Epithelial cell of esophagus (primary cell): ENCODE measurements around the gene A3GALT2.

Experiments used
- DNase-seq: peaks from one replicate; pipeline ENCODE4 v3.0.0; 2010; ENCODE audit warnings: low read depth
- H3K4me3 ChIP-seq: 2 replicates; pipeline ENCODE4 v1.5.1; 2011; ENCODE audit warnings: mild to moderate bottlenecking, low read length, control low read depth
- TF ChIP-seq, protein P1 (sequence below): IDR thresholded peaks from 2 replicates; pipeline ENCODE4 v1.5.1; 2011; ENCODE audit warnings: low read depth, mild to moderate bottlenecking, low read length, control low read depth, inconsistent platforms; ENCODE audit not compliant: insufficient read depth; ENCODE audit errors: missing control alignments

A3GALT2 gene

DNA sequence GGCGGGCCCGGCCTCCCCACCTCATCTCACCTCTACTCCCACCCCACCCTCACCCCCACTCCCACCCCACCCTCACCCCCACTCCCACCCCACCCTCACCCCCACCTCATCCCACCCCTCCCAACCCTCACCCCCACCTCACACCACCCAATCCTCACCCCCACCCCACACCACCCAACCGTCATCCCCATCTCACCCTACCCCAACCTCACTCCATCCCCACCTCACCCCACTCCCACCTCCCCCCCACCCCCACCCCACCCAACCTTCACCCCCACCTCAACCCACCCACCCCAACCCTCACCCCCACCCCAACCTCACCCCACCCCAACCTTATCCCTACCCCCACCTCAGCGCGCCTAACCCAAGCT, 13.4 kb downstream of the A3GALT2 start:
- H3K4me3 ChIP-seq = no peak overlapping the region
- TF ChIP-seq, protein P1, sequence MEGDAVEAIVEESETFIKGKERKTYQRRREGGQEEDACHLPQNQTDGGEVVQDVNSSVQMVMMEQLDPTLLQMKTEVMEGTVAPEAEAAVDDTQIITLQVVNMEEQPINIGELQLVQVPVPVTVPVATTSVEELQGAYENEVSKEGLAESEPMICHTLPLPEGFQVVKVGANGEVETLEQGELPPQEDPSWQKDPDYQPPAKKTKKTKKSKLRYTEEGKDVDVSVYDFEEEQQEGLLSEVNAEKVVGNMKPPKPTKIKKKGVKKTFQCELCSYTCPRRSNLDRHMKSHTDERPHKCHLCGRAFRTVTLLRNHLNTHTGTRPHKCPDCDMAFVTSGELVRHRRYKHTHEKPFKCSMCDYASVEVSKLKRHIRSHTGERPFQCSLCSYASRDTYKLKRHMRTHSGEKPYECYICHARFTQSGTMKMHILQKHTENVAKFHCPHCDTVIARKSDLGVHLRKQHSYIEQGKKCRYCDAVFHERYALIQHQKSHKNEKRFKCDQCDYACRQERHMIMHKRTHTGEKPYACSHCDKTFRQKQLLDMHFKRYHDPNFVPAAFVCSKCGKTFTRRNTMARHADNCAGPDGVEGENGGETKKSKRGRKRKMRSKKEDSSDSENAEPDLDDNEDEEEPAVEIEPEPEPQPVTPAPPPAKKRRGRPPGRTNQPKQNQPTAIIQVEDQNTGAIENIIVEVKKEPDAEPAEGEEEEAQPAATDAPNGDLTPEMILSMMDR = no peak
- DNase-seq = no peak

DNA sequence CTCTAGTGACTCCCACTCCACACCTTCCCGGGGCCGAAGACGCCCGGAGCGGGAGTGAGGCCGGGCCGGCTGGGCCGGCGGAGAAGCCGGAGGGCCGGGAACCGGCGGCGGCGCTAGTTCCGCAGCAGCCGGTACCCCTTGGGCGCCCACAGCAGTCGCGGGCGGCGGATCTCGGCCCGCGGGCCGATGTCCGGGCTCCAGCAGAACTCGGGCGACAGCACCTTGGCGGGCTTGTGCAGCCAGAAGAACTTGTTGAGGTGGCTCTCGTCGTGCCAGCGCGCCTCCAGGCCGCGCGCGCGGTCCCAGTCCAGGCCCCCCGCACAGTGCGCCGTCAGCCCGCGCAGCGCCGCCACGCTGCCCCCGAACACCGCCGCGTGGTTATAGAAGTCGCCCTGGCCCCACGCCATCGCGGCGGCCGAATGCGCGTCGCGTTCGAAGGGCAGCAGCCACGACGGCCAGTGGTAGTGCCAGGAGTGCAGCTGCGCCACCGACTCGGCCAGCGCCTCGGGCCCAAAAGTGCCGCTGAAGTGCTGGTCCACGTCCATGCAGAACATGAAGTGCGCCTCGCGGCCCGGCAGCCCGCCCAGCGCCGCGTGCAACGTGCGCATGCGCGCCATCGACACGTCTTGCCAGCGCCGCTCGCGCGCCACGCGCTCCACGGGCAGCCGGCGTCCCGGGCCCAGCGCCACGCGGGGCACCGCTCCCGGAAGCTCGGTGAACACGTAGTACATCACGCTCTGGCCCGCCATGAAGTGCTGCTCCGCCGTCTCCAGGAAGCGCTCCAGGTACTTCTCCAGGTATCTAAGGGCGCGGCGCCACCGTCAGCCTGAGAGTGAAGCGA, 14.0 kb downstream of the A3GALT2 start:
- TF ChIP-seq, protein P1 = no peak
- H3K4me3 ChIP-seq = no peak overlapping the region
- DNase-seq = peak; percentile 22

DNA sequence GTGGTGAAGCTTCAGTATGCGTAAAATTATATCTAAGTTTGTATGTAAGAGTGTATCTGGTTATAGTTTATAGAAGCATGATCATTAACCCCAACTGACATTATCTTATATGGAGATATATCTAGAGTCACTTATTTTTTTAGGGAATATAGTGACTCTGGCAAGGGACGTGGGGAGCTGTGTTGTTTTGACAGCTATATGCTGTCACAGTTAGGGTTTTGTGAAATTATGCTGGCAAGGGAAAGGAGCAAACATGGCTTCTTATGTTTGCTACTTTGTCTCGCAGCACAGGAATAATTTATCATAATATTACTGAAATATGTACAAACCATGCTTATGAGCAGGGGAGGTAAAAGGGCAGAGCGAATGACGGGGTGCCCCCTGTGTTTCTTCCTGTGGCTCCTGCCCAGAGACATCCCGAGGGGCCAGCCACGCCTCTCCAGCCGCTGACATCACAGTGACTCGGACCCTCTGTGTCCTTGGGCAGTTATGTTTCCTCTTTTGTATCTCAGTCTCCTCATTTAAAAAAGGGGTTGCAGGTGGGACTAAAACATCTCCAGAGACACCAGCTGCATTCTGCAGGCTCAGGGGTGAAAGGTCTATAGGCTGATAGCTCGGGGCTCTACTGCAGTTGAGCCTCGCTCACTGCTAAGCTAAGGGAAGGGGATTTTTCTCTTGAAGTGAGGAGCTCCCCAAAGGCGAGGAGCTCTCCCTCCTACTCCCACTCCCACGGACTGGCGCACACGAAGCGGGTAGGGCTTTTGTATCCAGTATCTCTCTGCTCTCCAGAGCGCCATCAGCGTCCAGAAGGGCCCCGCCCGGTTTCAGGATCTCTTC, 14.9 kb downstream of the A3GALT2 start:
- no peak overlapping the region for H3K4me3 ChIP-seq
- TF ChIP-seq, protein P1 = no peak
- no peak for DNase-seq

DNA sequence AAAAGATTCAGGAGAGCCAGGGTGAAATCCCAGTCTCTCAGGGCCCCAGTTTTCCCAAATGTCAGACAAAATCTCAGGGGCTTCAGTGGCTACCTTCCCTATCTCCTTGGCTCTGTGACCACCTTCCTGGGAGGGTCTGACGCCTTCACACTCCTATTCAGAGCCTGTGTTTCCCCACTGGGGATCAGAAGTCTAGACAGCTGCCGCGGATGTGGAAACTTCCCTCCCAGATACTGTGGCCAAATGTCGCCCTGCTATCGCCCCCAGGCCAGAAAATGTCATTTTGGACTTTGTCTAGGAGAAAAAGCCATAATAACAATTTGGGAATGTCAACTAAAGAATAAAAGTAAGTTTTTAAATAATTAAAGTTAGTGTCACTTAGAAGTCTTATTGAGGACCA, 15.9 kb downstream of the A3GALT2 start:
- DNase-seq = no peak
- H3K4me3 ChIP-seq = no peak overlapping the region
- TF ChIP-seq, protein P1 = no peak

DNA sequence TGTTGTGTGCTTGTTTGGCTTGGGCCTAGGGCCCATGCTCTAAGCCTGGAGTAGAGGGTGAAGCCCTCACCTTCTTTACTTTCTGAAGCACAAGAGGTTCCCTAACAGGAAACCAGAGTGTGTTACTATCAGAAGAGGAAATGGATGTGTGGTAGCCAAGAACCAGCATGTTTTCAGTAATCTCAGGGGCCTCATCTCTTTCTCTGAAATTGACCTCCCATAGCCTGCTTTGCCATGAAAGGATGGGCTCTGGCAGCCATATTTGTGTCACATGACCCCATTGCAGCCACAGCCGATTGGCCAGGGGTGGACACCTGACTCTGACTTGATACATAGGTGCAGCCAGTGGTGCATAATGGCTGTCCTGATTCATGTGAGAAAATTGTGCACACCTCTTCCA, 18.6 kb downstream of the A3GALT2 start:
- no peak overlapping the region for H3K4me3 ChIP-seq

DNA sequence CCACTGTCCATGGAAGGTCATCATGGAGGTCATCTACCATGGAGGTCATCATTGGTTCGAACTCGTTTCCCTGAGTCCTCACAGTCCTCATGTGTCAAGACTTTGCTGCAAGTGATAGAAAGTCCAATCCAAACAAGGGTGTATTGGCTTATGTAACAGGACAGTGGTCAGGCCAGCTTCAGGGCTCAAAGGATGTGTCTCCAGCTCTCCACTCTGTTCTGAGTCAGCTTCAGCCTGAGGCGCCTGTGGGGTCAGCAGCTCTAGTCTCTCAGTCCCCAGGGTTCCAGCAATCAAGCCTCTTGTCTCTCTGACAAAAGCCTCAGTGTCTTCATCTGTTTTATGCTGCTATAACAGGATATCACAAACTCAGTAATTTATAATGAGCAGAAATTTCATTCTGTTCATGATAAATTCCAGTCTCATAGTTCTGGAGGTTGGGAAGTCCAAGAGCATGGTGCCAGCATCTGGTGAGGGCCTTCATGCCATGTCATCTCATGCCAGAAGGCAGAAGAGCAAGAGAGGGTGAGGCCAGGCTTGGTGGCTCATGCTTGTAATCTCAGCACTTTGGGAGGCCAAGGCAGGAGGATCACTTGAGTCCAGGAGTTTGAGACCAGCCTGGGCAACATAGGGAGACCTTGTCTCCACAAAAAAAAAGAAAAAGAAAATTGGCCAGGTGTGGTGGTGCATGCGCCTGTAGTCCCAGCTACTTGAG, 19.5 kb downstream of the A3GALT2 start:
- H3K4me3 ChIP-seq = no peak overlapping the region
- DNase-seq = no peak
- TF ChIP-seq, protein P1 = no peak

More for the DNA sequence above, 18.6 kb downstream of the A3GALT2 start:
- DNase-seq = no peak
- TF ChIP-seq, protein P1 = no peak
